ENCODE results near the gene SLC25A24.

SLC25A24 gene

GRCh38 chr1:108089477-108089876 lies 110.7 kb downstream of the SLC25A24 start:
- no peak overlapping the region for H3K27ac ChIP-seq (replicated peaks)
- TF ChIP-seq CTCF (IDR thresholded peaks at IDR 0.05; ENCODE audit: insufficient read depth, low read length) (no peak), REST (IDR thresholded peaks at IDR 0.05; ENCODE audit: insufficient replicate concordance, low read depth) (no peak), GABPA (IDR thresholded peaks at IDR 0.05; ENCODE audit: low read depth) (no peak), SPI1 (IDR thresholded peaks at IDR 0.05; ENCODE audit: borderline replicate concordance, low read depth) (no peak), POLR2AphosphoS5 (IDR thresholded peaks at IDR 0.05; ENCODE audit: low read depth) (no peak)
- DNase-seq (ENCODE audit: low read depth in 1 of 2, low spot score in 1 of 2) = no peak
- H3K27me3 ChIP-seq (ENCODE audit: insufficient read depth, poor library complexity, severe bottlenecking) = no peaks in the 10 kb centered on the region
- H3K4me3 ChIP-seq (replicated peaks; ENCODE audit: insufficient read depth, low read length) = no peak overlapping the region

GRCh38 chr1:108085628-108086027 lies 114.5 kb downstream of the SLC25A24 start:
- no peak for TF ChIP-seq REST (IDR thresholded peaks at IDR 0.05; ENCODE audit: insufficient replicate concordance, low read depth)
- no peak for TF ChIP-seq SPI1 (IDR thresholded peaks at IDR 0.05; ENCODE audit: borderline replicate concordance, low read depth)
- no peak for TF ChIP-seq GABPA (IDR thresholded peaks at IDR 0.05; ENCODE audit: low read depth)
- TF ChIP-seq CTCF (IDR thresholded peaks at IDR 0.05; ENCODE audit: insufficient read depth, low read length) = no peak
- no peak for TF ChIP-seq POLR2AphosphoS5 (IDR thresholded peaks at IDR 0.05; ENCODE audit: low read depth)
- no peak overlapping the region for H3K4me3 ChIP-seq (replicated peaks; ENCODE audit: insufficient read depth, low read length)
- no peak overlapping the region for H3K27ac ChIP-seq (replicated peaks)
- no peak for DNase-seq (ENCODE audit: low read depth in 1 of 2, low spot score in 1 of 2)
- no peaks in the 10 kb centered on the region for H3K27me3 ChIP-seq (ENCODE audit: insufficient read depth, poor library complexity, severe bottlenecking)

GRCh38 chr1:108084866-108085477 lies 115.2 kb downstream of the SLC25A24 start:
- H3K4me3 ChIP-seq (replicated peaks; ENCODE audit: insufficient read depth, low read length) = no peak overlapping the region
- H3K27ac ChIP-seq (replicated peaks) = no peak overlapping the region
- no peak for TF ChIP-seq CTCF (IDR thresholded peaks at IDR 0.05; ENCODE audit: insufficient read depth, low read length)
- no peak for TF ChIP-seq POLR2AphosphoS5 (IDR thresholded peaks at IDR 0.05; ENCODE audit: low read depth)
- no peak for TF ChIP-seq REST (IDR thresholded peaks at IDR 0.05; ENCODE audit: insufficient replicate concordance, low read depth)
- TF ChIP-seq GABPA (IDR thresholded peaks at IDR 0.05; ENCODE audit: low read depth) = no peak
- no peak for TF ChIP-seq SPI1 (IDR thresholded peaks at IDR 0.05; ENCODE audit: borderline replicate concordance, low read depth)
- H3K27me3 ChIP-seq (ENCODE audit: insufficient read depth, poor library complexity, severe bottlenecking) = no peaks in the 10 kb centered on the region
- no peak for DNase-seq (ENCODE audit: low read depth in 1 of 2, low spot score in 1 of 2)

All from HL-60 (cell line).